NCI-H1417 treated with DMSO at 0.1 percent for 48 hours (cell line): ENCODE measurements around the gene AEBP2.

ENCODE experiments used
- DNase-seq: peaks from one replicate; lab custom pipeline; 2025; lab: John Stamatoyannopoulos, UW

The AEBP2 gene

DNA sequence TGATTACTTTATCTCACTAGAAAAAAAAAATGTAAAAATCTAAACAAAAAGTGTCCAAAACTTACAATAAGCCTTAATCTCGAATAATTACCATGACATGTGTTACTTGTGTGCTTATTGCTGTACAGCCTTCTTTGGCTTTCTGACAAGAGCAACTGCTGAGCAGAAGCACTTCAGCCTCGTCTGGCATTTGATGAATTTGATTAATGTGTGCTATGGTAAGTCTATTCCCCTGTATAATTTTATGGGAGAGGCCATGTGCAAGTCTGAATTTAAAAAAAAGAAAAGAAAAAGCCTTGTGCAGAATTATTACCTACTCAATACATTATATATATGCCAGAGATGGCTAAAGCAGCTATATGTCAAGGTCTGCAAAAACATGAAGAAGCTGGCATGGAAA lies 113.9 kb downstream of the AEBP2 start:
- DNase-seq, result no peak

DNA sequence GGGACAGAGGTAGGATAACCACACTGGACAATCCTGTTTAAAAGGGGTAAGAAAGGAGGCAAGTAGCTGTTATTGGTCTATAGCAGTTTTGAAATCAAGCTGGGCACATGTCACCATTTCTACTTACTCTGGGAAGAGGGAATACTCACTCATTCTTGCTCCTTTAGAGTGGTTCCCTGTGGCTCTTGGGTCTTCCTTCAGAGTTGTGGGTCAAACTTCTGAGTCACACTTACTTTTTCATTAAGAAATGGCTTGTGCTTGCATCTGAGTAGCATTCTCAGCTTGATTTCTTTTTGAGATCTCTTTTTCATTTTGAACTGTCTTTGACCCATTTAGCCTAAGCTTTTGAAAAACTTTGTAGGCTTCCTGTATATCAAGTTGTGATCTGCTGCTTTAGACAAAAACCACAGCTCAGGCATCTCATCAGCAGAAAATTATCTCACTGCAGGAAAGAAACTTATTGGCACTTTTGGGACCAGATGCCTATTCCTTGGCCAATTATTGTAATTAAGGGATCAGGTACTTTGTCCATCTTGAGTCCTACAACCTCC lies 122.2 kb downstream of the AEBP2 start:
- no peak for DNase-seq
